Left colon (tissue), 2 donors: Measurements from ENCODE around the gene NRAS. TPM values are rescaled to one million over a fixed set of nuclear protein-coding genes. Genes with fewer than 3 reads are reported as not detected.

Experiments
- ATAC-seq: fragments of 200-7000 bp; cut with Tn5 transposase; one replicate; pipeline ENCODE4 v1.9.1; 2020; ENCODE audit warnings: mild to moderate bottlenecking, moderate library complexity
- DNase-seq, 2 donors: peaks; one replicate each; pipeline ENCODE4 v3.0.0-alpha.2; 2020
- intact Hi-C, 2 donors: fragments of 100-400 bp; cut with DNase I in 1 of 2; cut with micrococcal nuclease in 1 of 2; formaldehyde crosslinking; loops; one replicate each; pipeline versions ENCODE4 v1.11.2 to v1.14.0; 2022; cut with DNase I, micrococcal nuclease
- total RNA-seq, 2 donors: library from RNA; stranded (reverse); fragmentation: NEBNext Ultra II Directional; extraction: Animal tissue kit (Norgen Biotek cat#: 25700); gene quantifications; one replicate each; pipeline ENCODE4 v1.2.1, GENCODE V29; 2021
- donor health status: DM: no; HTN: no; CAD: no.
- donor health status: DM: yes; HTN: yes; CAD: no.

Gene NRAS
- total RNA-seq, 2 donors from 2014 or later: 48.4 to 63.6 TPM

GRCh38 chr1:114737314-114737849, 20.8 kb upstream of the NRAS start:
- intact Hi-C loops: no loop called here
- DNase-seq (peak; percentile 43 to 77), ATAC-seq (peak; percentile 96)

- intact Hi-C loops: no loop called here
- DNase-seq (no peak), ATAC-seq (peak; percentile 19)
Observed at GRCh38 chr1:114735479-114735878, 18.9 kb upstream of the NRAS start.

DNA sequence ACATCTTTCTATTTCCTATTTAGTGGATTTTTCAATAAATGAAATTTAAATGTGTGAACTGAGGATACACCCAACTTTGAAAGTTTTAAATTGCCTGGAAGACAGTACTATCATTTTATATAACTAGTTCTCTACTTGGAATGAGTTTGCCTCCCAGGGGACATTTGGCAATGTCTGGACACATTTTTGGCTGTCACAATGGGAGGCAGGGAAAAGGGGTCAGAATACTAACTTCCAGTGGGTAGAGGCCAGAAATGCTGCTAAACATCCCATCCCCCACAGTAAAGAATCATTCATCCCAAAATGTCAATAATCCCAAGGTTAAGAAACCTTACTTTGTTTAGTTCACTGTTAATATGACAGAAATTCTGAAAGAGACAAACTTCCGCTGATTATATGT, 13.2 kb upstream of the NRAS start:
- DNase-seq (no peak), ATAC-seq (no peak)
- intact Hi-C loops: no loop called here

- intact Hi-C loops: no loop called here
- no peak for ATAC-seq
- DNase-seq: no peak
Observed at GRCh38 chr1:114728553-114728952, 12.0 kb upstream of the NRAS start.

DNA sequence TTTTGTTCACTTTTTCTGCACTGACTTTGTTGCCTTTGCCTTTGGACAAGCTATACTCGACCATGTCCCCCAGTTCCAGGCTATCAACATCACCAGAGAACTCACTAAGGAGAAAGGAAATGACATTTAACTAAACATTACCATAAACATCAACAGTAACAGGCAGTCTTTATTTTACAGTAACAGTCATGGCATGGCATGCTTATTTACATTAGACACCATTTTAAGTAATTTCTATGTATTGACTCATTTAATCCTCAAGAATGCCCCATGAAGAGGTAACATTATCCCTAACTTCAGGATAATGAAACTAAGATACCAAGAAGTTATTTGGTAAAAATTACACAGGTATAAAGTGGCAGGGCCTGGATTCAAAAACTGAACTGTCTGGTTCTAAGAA, 8.7 kb upstream of the NRAS start:
- no peak for DNase-seq
- intact Hi-C loops: no loop called here
- ATAC-seq: no peak

DNA sequence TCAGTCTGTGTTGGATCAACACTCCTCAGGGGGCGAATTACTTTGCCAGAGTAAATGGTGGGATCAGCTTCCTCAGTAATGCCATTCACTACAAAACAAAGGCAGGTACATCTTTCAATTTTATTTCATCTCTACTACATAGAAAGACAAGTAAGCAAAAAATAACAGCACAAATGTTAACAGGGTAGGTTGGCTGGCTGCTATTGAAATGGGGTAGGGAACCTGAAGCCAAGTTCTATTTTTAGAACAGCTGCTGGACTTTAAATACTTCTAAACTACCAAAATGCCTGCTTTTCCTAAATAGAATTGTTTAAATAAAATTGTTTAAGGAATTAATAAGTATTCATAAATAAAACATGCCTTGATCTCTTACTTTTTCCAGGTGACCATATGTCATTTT, 7.3 kb upstream of the NRAS start:
- intact Hi-C loops: no loop called here
- DNase-seq: no peak
- ATAC-seq: no peak

DNA sequence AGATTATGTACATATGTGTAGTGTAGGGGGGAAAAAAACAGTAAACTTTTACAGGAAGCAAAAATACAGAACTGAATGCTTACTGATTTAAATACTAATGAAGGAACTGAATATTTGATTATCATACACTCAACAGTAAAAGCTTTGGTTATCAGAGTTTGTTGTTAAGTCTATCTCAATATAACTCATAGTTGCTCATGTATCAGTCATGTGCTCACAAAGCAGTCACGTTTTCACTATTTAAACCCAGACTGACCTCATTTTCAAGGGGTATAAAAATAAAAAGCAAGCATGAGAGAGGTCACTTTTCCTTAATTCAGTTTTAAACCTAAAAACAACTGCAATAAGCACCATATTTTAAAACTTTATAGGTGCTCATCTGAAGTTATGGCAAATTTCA, 6.9 kb upstream of the NRAS start:
- DNase-seq: no peak
- no peak for ATAC-seq
- intact Hi-C loops: no loop called here

DNA sequence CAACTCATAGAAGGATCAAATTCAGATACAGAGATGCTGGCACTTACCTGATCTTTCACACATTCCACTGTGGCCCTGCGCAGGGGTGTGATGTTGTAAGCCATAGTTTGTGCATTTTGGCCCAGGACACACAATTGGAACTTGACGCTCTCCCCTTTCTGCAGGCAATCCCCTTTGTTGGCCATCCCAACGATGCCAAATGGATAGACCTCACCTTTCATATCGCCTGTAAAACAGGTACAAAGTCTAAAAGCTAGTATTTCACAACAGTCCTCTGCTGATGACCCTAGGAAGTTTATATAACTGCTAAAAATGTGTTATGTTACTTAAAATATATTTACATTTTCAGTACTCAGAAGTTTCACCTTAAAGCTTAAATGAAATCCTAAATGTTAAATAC, 3.9 kb upstream of the NRAS start:
- DNase-seq (no peak), ATAC-seq (peak; percentile 32)
- intact Hi-C loops: no loop called here

- no peak for ATAC-seq
- no peak for DNase-seq
- intact Hi-C loops: no loop called here
Observed at GRCh38 chr1:114719424-114719787, 2.8 kb upstream of the NRAS start.

DNA sequence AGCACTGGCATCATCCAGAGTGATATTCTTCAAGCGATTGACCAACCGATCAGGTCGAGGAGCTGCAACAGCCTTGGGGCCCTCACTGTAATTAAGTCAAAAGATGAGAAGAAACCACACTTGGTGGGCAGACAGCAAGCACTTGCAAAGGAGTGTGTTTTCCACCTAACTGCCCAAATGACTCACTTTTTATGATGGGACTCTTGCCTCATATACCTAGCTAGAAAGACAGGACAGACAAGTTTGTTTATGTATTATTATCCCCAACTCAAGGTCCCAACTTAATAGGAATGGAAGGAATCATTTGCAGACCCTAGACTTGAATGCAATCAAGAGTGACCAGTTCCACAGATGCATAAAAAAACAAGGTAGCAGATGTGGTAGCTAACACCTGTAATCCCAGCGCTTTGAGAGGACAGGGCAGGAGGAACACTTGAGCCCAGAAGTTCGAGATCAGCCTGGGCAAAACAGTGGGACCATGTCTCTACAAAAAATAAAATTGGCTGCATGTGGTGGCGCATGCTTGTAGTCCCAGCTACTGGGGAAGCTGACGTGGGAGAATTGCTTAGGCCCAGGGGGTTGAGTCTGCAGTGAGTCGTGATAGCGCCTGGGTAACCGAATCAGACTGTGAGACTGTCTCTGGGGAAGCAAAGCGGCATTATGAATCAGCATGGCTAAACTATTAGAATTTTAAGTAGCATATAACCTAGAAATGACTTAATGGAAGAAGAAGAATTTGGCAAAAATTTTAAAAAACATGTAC, 2.3 kb upstream of the NRAS start:
- no peak for ATAC-seq
- intact Hi-C loops: no loop called here
- DNase-seq: no peak

- ATAC-seq (no peak), DNase-seq (no peak)
- intact Hi-C loops: no loop called here
Observed at GRCh38 chr1:114715952-114716303, 643 bp downstream of the NRAS start.

DNA sequence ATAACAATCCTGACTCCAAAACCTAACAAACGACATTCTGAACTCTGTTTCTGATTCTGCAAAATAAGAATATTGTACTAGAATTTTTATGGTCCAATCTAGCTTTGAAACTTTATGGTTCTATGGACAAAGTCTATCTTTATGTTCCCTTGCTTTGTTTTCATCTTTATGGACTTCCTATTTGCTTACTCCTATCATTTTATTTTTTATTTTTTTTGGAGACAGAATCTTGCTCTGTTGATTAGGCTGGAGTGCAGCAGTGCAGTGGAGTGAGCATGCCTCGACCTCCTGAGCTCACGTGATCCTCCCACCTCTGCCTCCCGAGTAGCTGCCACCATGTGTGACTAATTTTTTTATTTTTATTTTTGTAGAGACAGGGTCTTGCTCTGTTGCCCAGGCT, 3.6 kb downstream of the NRAS start:
- peak; percentile 76 for ATAC-seq

DNA sequence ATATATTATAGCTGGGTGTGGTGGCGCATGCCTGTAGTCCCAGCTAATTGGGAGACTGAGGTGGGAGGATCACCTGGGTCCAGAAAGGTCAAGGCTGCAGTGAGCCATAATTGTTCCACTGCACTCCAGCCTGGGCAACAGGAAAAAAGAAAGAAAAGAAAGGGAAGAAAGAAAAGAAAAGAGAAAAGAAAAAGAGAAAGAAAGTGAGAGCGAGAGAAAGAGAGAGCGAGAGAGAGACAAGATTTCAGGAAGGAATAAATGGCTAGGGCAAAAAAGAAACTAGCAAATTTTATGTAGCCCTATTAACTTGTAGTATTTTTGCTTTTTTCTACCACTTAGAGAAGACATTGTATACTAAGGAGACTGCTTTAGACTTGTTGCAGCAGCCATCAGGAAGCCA, 6.2 kb downstream of the NRAS start:
- ATAC-seq (no peak), DNase-seq (no peak)
- intact Hi-C loops: no loop called here

More for the DNA sequence above, 3.6 kb downstream of the NRAS start:
- DNase-seq: peak; percentile 31 to 33
- intact Hi-C loops: no loop called here

DNA sequence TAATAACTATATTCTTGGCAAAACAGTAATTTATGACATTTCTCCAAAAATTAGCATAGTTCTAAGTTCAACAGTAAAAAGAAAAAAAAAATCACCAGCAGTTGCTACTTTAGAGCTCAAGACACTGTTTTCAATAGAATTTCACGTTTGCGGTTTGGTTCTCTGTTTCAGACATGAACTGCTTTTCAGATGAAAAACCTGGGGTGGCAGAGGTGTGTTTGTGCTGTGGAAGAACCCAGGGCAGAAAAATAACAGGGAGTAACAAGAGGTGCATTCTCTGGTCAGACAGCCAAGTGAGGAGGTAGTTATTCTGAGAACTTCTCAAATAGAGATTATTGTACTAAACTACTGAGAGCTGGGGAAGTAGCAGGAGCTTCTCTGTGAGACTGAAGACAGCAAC, 9.0 kb downstream of the NRAS start:
- ATAC-seq: no peak
- DNase-seq: no peak
- intact Hi-C loops: no loop called here

DNA sequence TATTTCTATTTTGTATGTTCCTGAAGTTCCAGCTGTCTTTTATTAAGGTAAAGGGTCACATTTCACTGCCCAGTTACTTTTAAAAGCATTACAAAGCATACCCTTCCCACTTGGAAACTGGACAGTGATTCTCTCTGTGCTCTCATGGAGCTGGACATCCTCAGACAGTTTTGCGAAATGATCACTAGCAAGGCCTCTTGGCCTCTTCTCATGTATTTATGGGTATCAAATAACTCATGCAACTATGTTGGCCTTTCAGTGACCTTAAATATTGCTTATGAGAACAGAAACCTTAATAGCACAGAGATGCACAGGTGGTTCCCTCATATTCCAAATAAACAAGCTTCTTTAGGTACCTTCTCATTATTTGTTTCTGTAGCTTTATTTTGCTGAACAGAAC, 13.3 kb downstream of the NRAS start:
- intact Hi-C loops: no loop called here
- no peak for DNase-seq
- ATAC-seq: no peak

DNA sequence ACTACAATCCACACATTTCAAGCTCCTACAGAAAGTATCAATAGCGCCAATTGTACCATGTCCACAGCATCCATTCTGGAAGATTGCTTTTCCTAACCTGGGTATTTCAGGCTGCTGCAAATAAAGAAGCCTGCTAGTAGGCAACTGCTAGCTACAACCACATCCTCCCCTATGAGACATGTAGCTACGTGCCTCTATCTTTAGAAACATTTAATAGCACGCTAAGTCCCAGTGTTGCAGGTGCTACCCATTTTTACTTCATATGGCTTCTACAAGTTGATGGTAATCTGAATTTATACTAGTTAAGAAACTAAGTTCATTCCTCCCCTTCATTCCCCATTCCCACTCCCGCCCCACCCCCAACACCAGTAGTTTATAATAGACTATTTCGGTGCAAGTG, 13.8 kb downstream of the NRAS start:
- intact Hi-C loops: no loop called here
- DNase-seq (no peak), ATAC-seq (no peak)

DNA sequence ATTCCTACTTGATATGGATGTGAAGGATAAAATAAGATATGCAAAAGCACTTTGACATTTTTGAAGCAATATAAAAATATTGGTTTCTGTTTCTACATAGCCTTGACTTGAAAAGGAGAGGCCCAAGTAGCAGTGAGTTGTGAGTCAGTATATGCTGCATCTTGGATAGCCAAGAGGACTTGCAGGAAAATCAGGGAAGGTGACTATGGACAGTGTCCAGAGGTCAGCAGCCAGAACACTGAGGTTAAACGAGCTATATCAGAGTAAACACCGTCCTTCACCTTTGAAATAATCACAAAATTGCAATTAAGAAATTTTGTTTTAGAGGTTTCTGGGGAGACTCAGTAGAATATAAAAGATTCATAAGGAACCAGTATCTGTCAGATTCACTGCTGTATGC, 14.6 kb downstream of the NRAS start:
- ATAC-seq: no peak
- intact Hi-C loops: no loop called here
- no peak for DNase-seq

DNA sequence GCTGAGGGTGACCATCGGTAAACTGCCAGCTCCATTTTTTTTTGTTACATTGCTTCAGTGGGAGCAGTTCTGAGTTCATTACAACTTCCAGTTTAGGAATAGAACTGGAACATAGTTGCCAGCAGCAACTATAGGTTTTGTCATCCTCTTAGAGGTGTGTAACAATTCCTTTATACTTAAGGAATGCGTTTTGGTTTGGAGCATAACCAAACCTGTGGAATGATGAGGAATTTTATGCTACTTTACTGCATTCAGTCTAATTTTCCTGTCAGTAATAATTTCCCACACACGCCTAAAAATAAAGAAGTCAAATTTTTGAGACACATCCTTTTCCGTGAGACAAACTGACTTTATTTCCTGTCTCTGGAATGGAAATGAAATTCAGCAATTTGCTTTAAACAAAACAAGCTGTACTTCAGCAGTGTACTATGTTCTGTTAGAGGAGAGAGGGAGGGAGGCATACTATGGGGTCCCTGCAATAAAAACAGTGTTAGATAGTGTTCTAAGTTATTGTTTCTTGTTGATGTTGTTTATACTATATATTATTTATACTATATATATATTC, 16.5 kb downstream of the NRAS start:
- DNase-seq (no peak), ATAC-seq (no peak)
- intact Hi-C loops: no loop called here

GRCh38 chr1:114696810-114697209, 19.8 kb downstream of the NRAS start:
- intact Hi-C loops: no loop called here
- DNase-seq (no peak), ATAC-seq (no peak)

DNA sequence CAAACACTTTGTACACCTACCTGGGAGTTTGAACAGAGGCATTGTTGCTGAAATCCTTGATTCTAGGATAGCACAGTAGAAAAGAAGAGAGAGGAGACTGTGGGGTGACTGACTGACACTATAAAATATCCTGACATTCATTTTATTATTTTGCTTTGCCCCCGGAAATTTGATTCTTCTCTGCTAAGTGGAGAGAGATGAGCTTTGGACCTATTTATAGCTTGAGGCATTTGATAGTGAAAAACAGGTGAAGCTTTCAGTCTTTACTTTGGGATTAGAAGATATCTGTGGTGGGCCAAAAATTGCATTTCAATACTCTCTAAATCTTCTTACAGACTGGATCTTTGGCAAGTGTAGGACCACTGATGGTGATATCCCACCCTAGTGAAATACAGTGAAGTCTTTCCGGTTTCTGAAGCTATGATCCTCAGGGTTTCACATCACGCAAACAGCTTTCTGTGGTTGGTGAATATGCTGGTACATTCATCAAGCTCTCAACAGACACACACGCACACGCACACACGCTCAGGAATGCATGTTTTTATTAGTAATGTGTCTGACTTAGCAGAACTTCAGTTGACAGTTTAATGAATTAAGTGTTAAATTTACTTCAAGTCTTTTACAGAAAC, 21.0 kb downstream of the NRAS start, which contains the start of gene AMPD1:
TSS of gene AMPD1 (minus strand) at position 117 of the 629 bp plus-strand sequence. CDS start at position 42, 75 bp downstream.
- ATAC-seq (no peak), DNase-seq (no peak)
- intact Hi-C loops: no loop called here
